Measurements from ENCODE around the gene ASB18. TPM values are rescaled to one million over a fixed set of nuclear protein-coding genes. Genes with fewer than 3 reads are reported as not detected.

Gene ASB18
- total RNA-seq, 1 donor from 2014 or later, result not detected

DNA sequence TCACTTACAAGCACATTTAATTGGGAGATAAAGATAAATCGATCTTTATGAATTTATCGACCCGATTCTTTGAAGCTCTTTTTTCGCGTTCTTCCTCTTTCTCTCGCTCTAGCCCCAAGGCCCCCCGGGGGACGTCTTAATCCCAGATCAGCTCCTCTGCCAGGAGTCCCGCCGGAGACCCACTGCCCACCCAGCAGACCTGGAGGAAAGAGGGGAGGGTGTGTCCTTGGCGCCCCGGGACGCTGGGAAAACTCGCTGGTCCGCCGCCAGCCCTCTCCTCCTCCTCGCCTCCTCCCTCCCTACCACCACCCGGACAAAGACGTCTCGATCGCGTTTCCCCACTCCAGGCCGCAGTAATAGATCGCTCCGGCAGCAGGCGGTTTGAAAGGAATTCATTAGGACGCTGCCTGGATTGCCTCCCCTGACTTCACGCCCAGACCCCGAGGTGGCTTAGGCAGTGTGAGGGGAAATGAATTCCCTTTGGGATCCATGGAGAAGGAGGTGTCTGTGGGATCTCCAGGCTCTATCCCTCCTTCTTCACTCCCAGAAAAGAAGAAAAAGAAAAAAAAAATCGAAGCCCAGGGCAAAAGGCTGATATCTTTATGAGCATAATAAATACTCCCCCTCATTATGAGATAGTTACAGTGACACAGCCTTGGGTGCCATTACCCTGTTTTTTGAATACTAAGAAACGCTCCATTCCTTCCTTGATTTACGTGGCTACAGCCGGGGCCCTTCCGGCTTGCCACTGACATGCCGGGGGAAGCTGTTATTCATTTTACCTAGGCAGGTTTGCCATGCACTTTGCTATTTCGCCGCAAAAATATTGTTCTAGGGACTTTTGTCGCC lies 94.2 kb downstream of the ASB18 start:
- Mint-ChIP-seq H3K4me1 (ENCODE audit: unreplicated experiment) (peaks cover 26% of the 10 kb centered on the region), H3K27ac (peak overlapping the region; percentile 59), H3K36me3 (no peaks in the 10 kb centered on the region), H3K4me3 (peak overlapping the region; percentile 77), H3K9me3 (no peaks in the 10 kb centered on the region), H3K27me3 (peaks cover 83% of the 10 kb centered on the region)
- no peak for TF ChIP-seq CTCF (conservative IDR thresholded peaks at IDR 0.05)
- no peak for DNase-seq (ENCODE audit: extremely low spot score, unreplicated experiment)

DNA sequence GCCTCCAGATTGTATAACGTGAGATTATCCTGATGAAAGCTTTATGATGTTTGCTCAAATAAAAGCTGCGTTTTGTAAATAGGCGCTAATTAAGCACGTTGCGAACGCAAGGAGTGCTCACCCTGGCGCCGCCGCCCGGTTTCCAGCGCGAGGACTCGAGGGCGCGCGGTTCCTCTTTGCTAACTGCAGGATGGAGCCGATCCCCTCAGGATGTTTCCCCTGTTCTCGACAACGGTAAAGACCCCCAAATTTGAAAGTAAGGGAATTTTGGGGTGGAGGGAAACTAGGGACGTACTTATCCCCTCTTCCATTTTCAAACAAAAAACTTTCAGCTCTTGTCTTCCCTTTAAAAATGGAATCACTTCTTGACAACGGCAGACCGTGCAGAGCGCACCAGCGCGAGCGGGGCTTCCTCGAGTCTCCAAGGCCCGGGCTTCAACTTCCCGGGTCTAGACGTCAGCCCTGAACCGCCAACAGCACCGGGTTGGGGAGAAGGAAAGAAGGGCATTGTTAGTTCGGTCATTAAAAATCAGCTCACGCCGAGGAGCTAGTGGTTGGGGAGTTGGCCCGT lies 95.0 kb downstream of the ASB18 start:
- no peaks in the 10 kb centered on the region for H3K9me3 Mint-ChIP-seq
- no peak for DNase-seq (ENCODE audit: extremely low spot score, unreplicated experiment)
- TF ChIP-seq CTCF (conservative IDR thresholded peaks at IDR 0.05), result no peak
- peak overlapping the region; percentile 59 for H3K27ac Mint-ChIP-seq
- H3K27me3 Mint-ChIP-seq, result peaks cover 80% of the 10 kb centered on the region
- H3K4me1 Mint-ChIP-seq (ENCODE audit: unreplicated experiment), result peaks cover 23% of the 10 kb centered on the region
- H3K4me3 Mint-ChIP-seq, result peak overlapping the region; percentile 77
- no peaks in the 10 kb centered on the region for H3K36me3 Mint-ChIP-seq

- H3K4me3 Mint-ChIP-seq, result peak within 1 kb of the TSS; percentile 82
- H3K27ac Mint-ChIP-seq, result peak within 1 kb of the TSS; percentile 59
- no peaks in the 10 kb centered on the region for H3K9me3 Mint-ChIP-seq
- no peak for TF ChIP-seq CTCF (conservative IDR thresholded peaks at IDR 0.05)
- peaks cover 75% of the 10 kb centered on the region for H3K27me3 Mint-ChIP-seq
- peaks cover 18% of the 10 kb centered on the region for H3K4me1 Mint-ChIP-seq (ENCODE audit: unreplicated experiment)
- no peaks in the 10 kb centered on the region for H3K36me3 Mint-ChIP-seq
- peak; percentile 83 for DNase-seq (ENCODE audit: extremely low spot score, unreplicated experiment)
Observed at GRCh38 chr2:236168110-236169080, 95.8 kb downstream of the ASB18 start, which contains the start of gene GBX2. TSS of gene GBX2 (minus strand) at chr2:236168386. CDS start at chr2:236167971, 415 bp downstream.

DNA sequence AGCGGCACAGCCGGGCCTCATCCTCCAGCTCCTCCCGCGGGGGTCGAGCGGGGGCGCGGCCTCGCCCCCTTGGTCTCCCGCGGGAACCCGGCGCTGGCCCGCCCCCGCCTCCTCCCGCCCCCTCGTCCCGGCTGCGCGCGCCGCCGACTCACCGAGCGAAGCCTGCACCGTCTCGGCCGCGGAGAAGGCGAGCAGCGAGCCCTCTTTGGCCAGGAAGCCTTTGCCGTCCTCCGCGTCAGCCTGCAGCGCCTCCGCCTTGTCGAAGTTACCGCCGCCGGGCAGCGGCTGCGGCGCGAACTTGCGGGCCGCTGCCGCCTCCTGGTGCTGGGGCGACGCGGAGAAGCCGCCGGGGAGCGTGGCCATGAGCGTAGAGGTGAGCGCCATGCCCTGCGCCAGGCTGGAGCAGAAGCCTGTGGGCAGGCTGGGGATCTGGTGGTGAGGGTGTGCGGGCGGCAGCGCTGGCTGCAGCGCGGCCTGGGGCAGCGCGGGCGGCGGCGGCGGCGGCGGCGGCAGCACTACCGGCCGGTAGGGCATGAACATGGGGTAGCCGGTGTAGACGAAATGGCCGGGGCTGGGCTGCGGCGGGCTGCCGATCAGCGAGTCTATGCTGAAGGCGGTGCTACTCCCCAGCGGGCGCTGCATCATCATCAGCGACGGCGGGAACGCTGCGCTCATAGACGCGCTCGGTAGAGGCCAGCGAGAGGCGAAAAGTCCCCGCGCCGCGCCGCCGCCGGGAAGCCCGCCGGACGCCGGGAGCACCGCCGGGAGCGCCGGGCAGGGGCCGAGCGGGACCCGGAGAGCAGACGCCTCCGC lies 96.7 kb downstream of the ASB18 start:
- H3K27ac Mint-ChIP-seq, result no peak overlapping the region
- H3K27me3 Mint-ChIP-seq, result peaks cover 76% of the 10 kb centered on the region
- H3K4me1 Mint-ChIP-seq (ENCODE audit: unreplicated experiment), result peaks cover 18% of the 10 kb centered on the region
- peak overlapping the region; percentile 41 for H3K4me3 Mint-ChIP-seq
- DNase-seq (ENCODE audit: extremely low spot score, unreplicated experiment), result no peak
- TF ChIP-seq CTCF (conservative IDR thresholded peaks at IDR 0.05), result peak; percentile 42
- H3K36me3 Mint-ChIP-seq, result no peaks in the 10 kb centered on the region
- H3K9me3 Mint-ChIP-seq, result no peaks in the 10 kb centered on the region
